Heart left ventricle (tissue), 16 donors: ENCODE measurements around the gene NAA40. TPM values are rescaled to one million over a fixed set of nuclear protein-coding genes. Genes with fewer than 3 reads are reported as not detected.

Experiments used
- ATAC-seq, 4 donors: fragments of 200-7000 bp; cut with Tn5 transposase; one replicate each; pipeline ENCODE4 v1.9.1; 2020 to 2022; ENCODE audit warnings: moderate library complexity in 4 of 4, mild to moderate bottlenecking in 3 of 4, moderate number of reproducible peaks in 1 of 4
- DNase-seq, 5 donors: peaks; one replicate each; pipeline ENCODE4 v3.0.0-alpha.2; 2020
- H3K27ac ChIP-seq, 12 donors: fragments of 200-600 bp; sonication (generic) in 4 of 12; one replicate each; pipeline versions ENCODE4 v1.5.0 to v1.8.0; 2016 to 2022; ENCODE audit warnings: mild to moderate bottlenecking in 2 of 12
- H3K27me3 ChIP-seq, 9 donors: fragments of 200-600 bp; sonication (generic) in 2 of 9; one replicate each; pipeline versions ENCODE4 v1.5.1 to v1.8.0; 2016 to 2022; ENCODE audit warnings: mild to moderate bottlenecking in 3 of 9
- H3K36me3 ChIP-seq, 9 donors: fragments of 200-600 bp; sonication (generic) in 2 of 9; one replicate each; pipeline versions ENCODE4 v1.5.0 to v1.8.0; 2018 to 2022; ENCODE audit warnings: mild to moderate bottlenecking in 2 of 9
- H3K4me1 ChIP-seq, 12 donors: fragments of 200-600 bp; sonication (generic) in 4 of 12; one replicate each; pipeline versions ENCODE4 v1.5.0 to v1.8.0; 2016 to 2022; ENCODE audit warnings: mild to moderate bottlenecking in 3 of 12
- H3K4me3 ChIP-seq, 12 donors: fragments of 200-600 bp; sonication (generic) in 4 of 12; one replicate each; pipeline versions ENCODE4 v1.5.0 to v1.8.0; 2017 to 2022; ENCODE audit warnings: mild to moderate bottlenecking in 9 of 12, moderate library complexity in 4 of 12
- H3K9me3 ChIP-seq, 12 donors: fragments of 200-600 bp; sonication (generic) in 4 of 12; one replicate each; pipeline versions ENCODE4 v1.5.0 to v1.8.0; 2016 to 2022; ENCODE audit warnings: mild to moderate bottlenecking in 1 of 12
- CTCF ChIP-seq, 12 donors: fragments of 200-600 bp; sonication (generic) in 4 of 12; IDR thresholded peaks; one replicate each; pipeline versions ENCODE4 v1.5.0 to v1.8.0; 2018 to 2022; ENCODE audit warnings: antibody characterized with exemption in 12 of 12, mild to moderate bottlenecking in 5 of 12
- POLR2A ChIP-seq, 2 donors: fragments of 450-650 bp; IDR thresholded peaks; one replicate each; pipeline ENCODE4 v1.6.1; 2017; ENCODE audit warnings: antibody characterized with exemption in 2 of 2, mild to moderate bottlenecking in 2 of 2, moderate library complexity in 2 of 2
- WGBS, 4 donors: extraction: QIAGEN DNeasy Blood & Tissue Kit in 2 of 4; methylation state at CpG; one replicate each; pipeline versions ENCODE4 v1.1.5 to v1.1.7; 2013 to 2018; 5-methylcytosine and 5-hydroxymethylcytosine counted together
- intact Hi-C, 10 donors: fragments of 100-400 bp; cut with DNase I; formaldehyde crosslinking; loops; one replicate each; pipeline versions ENCODE4 v1.11.1 to v1.14.2; 2022
- polyA plus RNA-seq, 2 donors: library from polyadenylated mRNA; stranded (reverse); fragments of 200-250 nt; gene quantifications; one replicate each; pipeline ENCODE4 v1.2.3, GENCODE V29; 2013
- total RNA-seq, 9 donors: library from RNA; depleted of rRNA in 2 of 9; stranded (reverse); fragments of >200 nt in 2 of 9; fragmentation: NEBNext Ultra II Directional in 3 of 9; extraction: Animal tissue kit (Norgen Biotek cat#: 25700) in 3 of 9; gene quantifications; one replicate each; pipeline versions ENCODE4 v1.1.0 to v1.2.4, GENCODE V29; 2016 to 2023
- donor health status: ischemic (EF 13 %, LVEDD 7.1; RV severe dilation, severe dysfunction).
- donor health status: healthy with polysubstance abuse.
- donor health status: DM: no; HTN: yes; CAD: no.
- donor health status: DM: no; HTN: no; CAD: no.
- donor health status: ischemic (EF 25% LVEDD 6.9; RV normal size, moderate dysfunction).
- donor health status: ischemic (EF 25% LVEDD 5.7; RV mildly dilated, moderate dysfunction).
- donor health status: healthy.
- donor health status: DM: yes; HTN: yes; CAD: no.
- donor health status: ischemic (EF 35%, LVEDD 5.7; RV mildly dilated, moderate dysfunction).
- donor health status: nonischemic (EF 11% LVEDD 7.7; RV severe dilation, severe dysfunction).
- donor health status: DM: yes; HTN: yes; CAD: no.
- donor health status: PGD.
- donor health status: ischemic (EF 29% LVEDD 5.4; RV normal size, mild dysfunction).
- donor health status: nonischemic (EF 23%, LVEDD 6.1; RV moderate dilation, normal function).

Gene NAA40
- total and polyA plus RNA-seq, 11 donors: 9.7 to 26.1 (median 19.6) TPM

GRCh38 chr11:63937713-63938478, 906 bp upstream of the NAA40 start:
- H3K4me3 ChIP-seq: peak overlapping the region; percentile 50 to 94 (median 74)
- DNase-seq (no peak), ATAC-seq (peak in 2 of 4 donors; percentile 5 to 10)
- intact Hi-C loops: loop anchor here in 3 of 10 donors (1.0 to 2.0 kb wide), 2 partner anchors 19 kb away; no protein-coding TSS in a partner anchor
- H3K27ac ChIP-seq: peak overlapping the region in 9 of 12 donors; percentile 35 to 86 (median 78)
- H3K36me3 ChIP-seq: peaks cover 0 to 3% (median 0%) of the 10 kb centered on the region in 9 donors
- peaks cover 0 to 32% (median 19%) of the 10 kb centered on the region in 12 donors for H3K4me1 ChIP-seq
- no peaks in the 10 kb centered on the region for H3K27me3 ChIP-seq
- no peaks in the 10 kb centered on the region for H3K9me3 ChIP-seq
- peak in 1 of 12 donors; percentile 5 for TF ChIP-seq CTCF (IDR thresholded peaks at IDR 0.05)
- TF ChIP-seq POLR2A (IDR thresholded peaks at IDR 0.05): no peak
- WGBS, 4 donors: 25 to 35% (median 30%) methylated on average over 30 of the region's 30 CpGs

- Histone ChIP-seq H3K27me3 (no peaks in the 10 kb centered on the region), H3K36me3 (peaks cover 0 to 3% (median 0%) of the 10 kb centered on the region in 9 donors), H3K4me3 (peak overlapping the region; percentile 50 to 94 (median 74)), H3K4me1 (peaks cover 0 to 38% (median 25%) of the 10 kb centered on the region in 12 donors), H3K27ac (peak overlapping the region in 10 of 12 donors; percentile 35 to 86 (median 76)), H3K9me3 (no peaks in the 10 kb centered on the region)
- 1 to 6% (median 4%) methylated on average over 23 to 26 of the region's 26 CpGs for WGBS, 4 donors
- DNase-seq (no peak), ATAC-seq (peak in 2 of 4 donors; percentile 1)
- intact Hi-C loops: loop anchor here in 2 of 10 donors (2.0 kb wide), 1 partner anchor 21 kb away; no protein-coding TSS in a partner anchor
- TF ChIP-seq POLR2A (IDR thresholded peaks at IDR 0.05) (no peak), CTCF (IDR thresholded peaks at IDR 0.05) (no peak)
These were observed 642 bp downstream of the NAA40 start for GRCh38 chr11:63939397-63939891.

GRCh38 chr11:63940786-63941185, 2.0 kb downstream of the NAA40 start:
- TF ChIP-seq CTCF (IDR thresholded peaks at IDR 0.05) (no peak), POLR2A (IDR thresholded peaks at IDR 0.05) (no peak)
- DNase-seq: no peak
- 70 to 74% (median 72%) methylated on average over 6 of the region's 6 CpGs for WGBS, 4 donors
- intact Hi-C loops: loop anchor here in 8 of 10 donors (5.0 to 10.0 kb wide), 5 partner anchors 33 to 176 kb away; partner anchors contain the start of gene ZFTA (in 5 of the 8)
- Histone ChIP-seq H3K9me3 (no peaks in the 10 kb centered on the region), H3K4me1 (peaks cover 0 to 51% (median 35%) of the 10 kb centered on the region in 12 donors), H3K27me3 (no peaks in the 10 kb centered on the region), H3K36me3 (peaks cover 0 to 3% (median 0%) of the 10 kb centered on the region in 9 donors), H3K4me3 (no peak overlapping the region), H3K27ac (peak overlapping the region in 5 of 12 donors; percentile 10 to 73 (median 37))
- no peak for ATAC-seq

- ATAC-seq (no peak), DNase-seq (no peak)
- Histone ChIP-seq H3K9me3 (no peaks in the 10 kb centered on the region), H3K27me3 (no peaks in the 10 kb centered on the region), H3K27ac (peak overlapping the region in 1 of 12 donors; percentile 50), H3K4me1 (peaks cover 0 to 53% (median 35%) of the 10 kb centered on the region in 12 donors), H3K36me3 (peaks cover 0 to 10% (median 9%) of the 10 kb centered on the region in 9 donors), H3K4me3 (no peak overlapping the region)
- intact Hi-C loops: loop anchor here in 8 of 10 donors (5.0 to 10.0 kb wide), 5 partner anchors 35 to 177 kb away; partner anchors contain the start of gene ZFTA (in 5 of the 8)
- 77 to 87% (median 81%) methylated on average over 4 of the region's 4 CpGs for WGBS, 4 donors
- no peak for TF ChIP-seq POLR2A (IDR thresholded peaks at IDR 0.05)
- no peak for TF ChIP-seq CTCF (IDR thresholded peaks at IDR 0.05)
These were observed 3.1 kb downstream of the NAA40 start for GRCh38 chr11:63941901-63942300.
